Retinal pigment epithelial cell (primary cell): ENCODE results near the gene LILRA1.

Source experiments
- DNase-seq: peaks from one replicate; pipeline ENCODE4 v3.0.0-alpha.2; 2010; ENCODE audit warnings: low read depth
- H3K4me3 ChIP-seq: 2 replicates; pipeline ENCODE4 v1.5.1; 2011; ENCODE audit warnings: mild to moderate bottlenecking, low read length, control low read depth, moderate library complexity
- TF ChIP-seq, protein P1 (sequence below): conservative IDR thresholded peaks from 2 replicates; pipeline ENCODE4 v1.5.1; 2011; ENCODE audit warnings: low read depth, low read length, control low read depth, inconsistent platforms

Gene LILRA1

DNA sequence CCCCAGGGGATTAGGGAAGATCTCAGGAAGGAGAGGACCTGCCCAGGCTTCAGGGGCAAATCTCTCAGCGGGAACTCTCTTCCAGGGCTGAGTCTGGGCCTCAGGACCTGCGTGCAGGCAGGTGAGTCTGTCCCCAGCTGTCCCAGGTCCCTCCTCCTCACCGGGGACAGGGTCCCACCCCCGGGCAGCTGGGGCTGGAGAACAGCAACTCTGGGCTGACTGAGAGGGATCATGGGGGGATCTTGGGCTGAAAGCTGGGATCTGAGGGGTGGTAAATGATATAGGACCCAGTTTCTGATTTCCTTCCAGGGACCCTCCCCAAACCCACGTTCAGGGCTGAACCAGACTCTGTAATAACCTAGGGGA, 14.3 kb downstream of the LILRA1 start:
- DNase-seq = no peak
- TF ChIP-seq, protein P1, sequence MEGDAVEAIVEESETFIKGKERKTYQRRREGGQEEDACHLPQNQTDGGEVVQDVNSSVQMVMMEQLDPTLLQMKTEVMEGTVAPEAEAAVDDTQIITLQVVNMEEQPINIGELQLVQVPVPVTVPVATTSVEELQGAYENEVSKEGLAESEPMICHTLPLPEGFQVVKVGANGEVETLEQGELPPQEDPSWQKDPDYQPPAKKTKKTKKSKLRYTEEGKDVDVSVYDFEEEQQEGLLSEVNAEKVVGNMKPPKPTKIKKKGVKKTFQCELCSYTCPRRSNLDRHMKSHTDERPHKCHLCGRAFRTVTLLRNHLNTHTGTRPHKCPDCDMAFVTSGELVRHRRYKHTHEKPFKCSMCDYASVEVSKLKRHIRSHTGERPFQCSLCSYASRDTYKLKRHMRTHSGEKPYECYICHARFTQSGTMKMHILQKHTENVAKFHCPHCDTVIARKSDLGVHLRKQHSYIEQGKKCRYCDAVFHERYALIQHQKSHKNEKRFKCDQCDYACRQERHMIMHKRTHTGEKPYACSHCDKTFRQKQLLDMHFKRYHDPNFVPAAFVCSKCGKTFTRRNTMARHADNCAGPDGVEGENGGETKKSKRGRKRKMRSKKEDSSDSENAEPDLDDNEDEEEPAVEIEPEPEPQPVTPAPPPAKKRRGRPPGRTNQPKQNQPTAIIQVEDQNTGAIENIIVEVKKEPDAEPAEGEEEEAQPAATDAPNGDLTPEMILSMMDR = no peak
- H3K4me3 ChIP-seq = no peak overlapping the region

- H3K4me3 ChIP-seq = no peak overlapping the region
- TF ChIP-seq, protein P1 = no peak
- no peak for DNase-seq
Observed at GRCh38 chr19:54608205-54608604, 14.8 kb downstream of the LILRA1 start.

DNA sequence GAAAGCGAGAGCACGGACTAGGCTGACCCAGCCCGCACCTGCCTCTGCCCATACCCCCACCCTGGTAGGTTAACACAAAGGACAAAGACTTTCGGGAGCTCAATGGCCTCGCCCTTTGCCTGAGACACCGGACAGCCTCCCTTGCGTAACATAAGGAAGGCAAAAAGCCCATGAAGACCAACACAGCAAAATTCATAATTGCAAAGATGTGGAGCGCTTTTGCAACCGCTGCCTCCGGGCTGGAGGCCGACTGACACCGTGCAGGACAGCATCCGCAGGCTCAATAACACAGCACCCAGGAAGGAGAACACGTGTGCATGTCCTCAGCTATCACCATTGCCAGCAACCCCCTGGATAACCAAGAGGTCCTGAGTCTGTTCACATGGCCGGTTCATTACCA, 15.4 kb downstream of the LILRA1 start:
- TF ChIP-seq, protein P1 = no peak
- DNase-seq = no peak
- no peak overlapping the region for H3K4me3 ChIP-seq

DNA sequence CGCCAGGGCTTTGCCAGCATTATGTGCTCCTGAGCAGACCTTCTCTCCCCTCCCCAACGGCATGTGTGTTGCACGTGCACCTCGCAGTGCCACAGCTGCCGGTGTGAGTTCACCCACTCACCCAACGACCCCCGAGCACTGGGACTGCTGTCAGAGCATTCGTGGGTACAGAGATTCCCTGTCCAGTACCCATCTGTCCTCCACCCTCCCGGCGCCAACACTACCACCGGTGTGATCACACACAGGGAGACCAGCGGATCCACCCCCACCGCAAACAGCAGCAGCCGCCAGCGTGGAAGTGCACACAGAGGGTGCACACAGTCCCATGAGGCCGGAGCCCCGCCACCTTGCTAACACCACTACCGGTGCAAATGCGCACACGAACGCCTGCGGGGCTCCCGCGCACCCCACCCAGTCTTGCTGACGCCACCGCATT, 15.9 kb downstream of the LILRA1 start:
- H3K4me3 ChIP-seq = no peak overlapping the region
- TF ChIP-seq, protein P1 = no peak
- no peak for DNase-seq

DNA sequence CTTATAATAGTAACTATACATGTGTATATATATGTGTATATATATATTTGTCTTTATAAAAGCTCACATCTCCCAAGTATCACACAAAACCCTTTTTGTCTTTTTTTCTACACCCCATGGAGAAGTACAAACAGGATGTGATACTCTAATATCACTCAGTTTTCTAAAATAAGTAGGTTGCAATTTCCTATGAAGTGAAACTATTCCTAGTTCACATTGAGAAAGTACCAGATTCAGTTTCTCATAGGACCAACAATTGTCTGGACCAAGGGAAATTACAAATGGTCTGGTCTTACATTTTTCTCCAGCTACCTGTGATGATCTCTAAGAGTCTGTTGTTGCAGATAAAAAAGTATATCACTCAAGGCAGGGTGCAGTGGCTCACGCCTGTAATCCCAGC, 19.0 kb downstream of the LILRA1 start:
- TF ChIP-seq, protein P1 = no peak
- no peak overlapping the region for H3K4me3 ChIP-seq
- no peak for DNase-seq

DNA sequence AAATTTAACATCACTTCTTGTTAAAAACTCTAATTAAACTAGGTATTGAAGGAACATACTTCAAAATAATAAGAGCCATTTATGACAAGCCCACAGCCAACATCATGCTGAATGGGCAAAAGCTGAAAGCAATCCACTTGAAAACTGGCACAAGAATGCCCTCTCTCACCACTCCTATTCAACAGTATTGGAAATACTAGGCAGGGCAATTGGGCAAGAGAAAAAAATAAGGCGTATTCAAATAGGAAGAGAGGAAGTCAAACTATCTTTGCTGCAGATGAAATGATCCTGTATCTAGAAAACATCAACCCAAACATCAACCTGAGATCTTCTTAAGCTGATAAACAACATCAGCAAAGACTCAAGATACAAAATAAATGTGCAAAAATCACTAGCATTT, 21.3 kb downstream of the LILRA1 start:
- no peak overlapping the region for H3K4me3 ChIP-seq
- no peak for DNase-seq
- TF ChIP-seq, protein P1 = no peak

DNA sequence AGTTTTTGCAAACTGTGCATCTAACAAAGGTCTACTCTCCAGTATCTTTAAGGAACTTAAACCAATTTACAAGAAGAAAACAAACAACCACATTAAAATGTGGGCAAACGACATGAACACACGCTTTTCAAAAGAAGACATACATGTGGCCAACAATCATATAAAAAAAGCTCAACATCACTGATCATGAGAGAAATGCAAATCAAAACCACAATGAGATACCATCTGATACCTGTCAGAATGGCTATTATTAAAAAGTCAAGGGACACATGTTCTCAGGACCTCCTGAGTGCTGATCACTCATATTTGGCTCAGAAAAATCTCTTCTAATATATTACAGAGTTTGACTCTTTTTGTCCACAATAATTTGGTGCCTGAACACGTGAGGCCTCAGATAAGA, 22.6 kb downstream of the LILRA1 start:
- H3K4me3 ChIP-seq = no peak overlapping the region
- TF ChIP-seq, protein P1 = no peak
- no peak for DNase-seq
